ENCODE results near the gene ZNF296.

Gene ZNF296

DNA sequence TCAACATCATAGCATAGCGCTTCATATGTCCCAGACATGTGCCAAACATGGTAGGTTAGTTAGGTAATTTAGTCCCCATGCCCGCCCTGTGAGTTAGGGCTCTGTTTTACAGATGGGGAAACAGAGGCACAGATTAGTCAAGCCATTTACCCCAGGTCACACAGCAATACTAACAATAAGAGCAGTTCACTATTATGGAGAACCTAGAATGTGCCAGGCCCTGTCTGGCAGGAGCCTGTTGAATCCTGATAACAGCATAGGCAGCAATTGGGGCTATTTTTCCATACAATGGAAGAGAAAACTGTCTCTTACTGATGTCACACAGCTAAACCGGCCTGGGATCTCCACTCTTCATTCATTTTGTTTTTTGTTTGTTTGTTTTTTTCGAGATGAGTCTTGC lies 10.2 kb upstream of the ZNF296 start:
- TF ChIP-seq, protein P1, sequence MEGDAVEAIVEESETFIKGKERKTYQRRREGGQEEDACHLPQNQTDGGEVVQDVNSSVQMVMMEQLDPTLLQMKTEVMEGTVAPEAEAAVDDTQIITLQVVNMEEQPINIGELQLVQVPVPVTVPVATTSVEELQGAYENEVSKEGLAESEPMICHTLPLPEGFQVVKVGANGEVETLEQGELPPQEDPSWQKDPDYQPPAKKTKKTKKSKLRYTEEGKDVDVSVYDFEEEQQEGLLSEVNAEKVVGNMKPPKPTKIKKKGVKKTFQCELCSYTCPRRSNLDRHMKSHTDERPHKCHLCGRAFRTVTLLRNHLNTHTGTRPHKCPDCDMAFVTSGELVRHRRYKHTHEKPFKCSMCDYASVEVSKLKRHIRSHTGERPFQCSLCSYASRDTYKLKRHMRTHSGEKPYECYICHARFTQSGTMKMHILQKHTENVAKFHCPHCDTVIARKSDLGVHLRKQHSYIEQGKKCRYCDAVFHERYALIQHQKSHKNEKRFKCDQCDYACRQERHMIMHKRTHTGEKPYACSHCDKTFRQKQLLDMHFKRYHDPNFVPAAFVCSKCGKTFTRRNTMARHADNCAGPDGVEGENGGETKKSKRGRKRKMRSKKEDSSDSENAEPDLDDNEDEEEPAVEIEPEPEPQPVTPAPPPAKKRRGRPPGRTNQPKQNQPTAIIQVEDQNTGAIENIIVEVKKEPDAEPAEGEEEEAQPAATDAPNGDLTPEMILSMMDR (IDR thresholded peaks at IDR 0.05; ENCODE audit: low read depth, low read length, missing control alignments): no peak
- no peak for DNase-seq (ENCODE audit: extremely low read depth, low read depth)
- H3K4me3 ChIP-seq (replicated peaks; ENCODE audit: low read depth, low read length): no peak overlapping the region

DNA sequence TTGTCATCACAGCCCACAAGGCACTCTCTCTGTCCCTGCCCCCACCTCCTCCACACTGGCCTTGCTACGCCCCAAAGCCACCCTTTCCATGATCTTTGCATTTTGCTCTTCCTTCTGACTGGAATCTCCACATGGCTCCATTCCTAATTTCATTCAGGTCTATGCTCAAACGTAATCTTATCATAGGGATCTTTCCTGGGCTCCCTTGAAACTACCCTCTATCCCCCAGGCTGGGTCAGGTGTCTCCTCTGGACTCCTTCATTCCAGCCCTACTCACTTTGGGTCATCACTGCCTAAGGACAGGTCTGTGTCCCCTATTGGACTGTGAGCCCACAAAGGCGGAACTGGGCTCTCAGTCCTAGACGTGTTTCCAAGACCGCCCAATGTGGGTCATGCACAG lies 5.9 kb upstream of the ZNF296 start:
- DNase-seq (ENCODE audit: extremely low read depth, low read depth): no peak
- TF ChIP-seq, protein P1 (IDR thresholded peaks at IDR 0.05; ENCODE audit: low read depth, low read length, missing control alignments): no peak
- no peak overlapping the region for H3K4me3 ChIP-seq (replicated peaks; ENCODE audit: low read depth, low read length)

DNA sequence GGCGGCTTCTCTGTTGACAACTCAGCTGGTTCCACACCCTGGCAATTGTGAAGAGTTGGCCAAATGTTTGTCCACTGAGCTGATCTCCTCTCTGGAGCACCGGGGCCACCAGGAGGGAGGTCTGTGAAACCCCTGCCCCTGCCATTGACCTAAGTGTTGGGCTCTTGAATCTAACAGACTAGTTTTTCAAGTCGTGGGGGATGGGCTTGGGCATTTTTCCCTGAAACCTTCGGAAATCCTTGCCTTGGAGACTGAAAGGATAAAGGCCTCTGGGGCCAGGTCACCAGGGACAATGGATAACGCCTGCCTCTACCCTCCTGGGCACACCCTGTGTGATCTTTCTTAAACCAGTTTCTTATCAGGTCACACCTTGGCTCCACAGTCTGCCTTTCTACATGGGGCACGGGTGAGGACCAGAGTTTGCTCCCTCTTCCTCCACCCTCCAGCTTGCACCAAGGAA lies 3.7 kb upstream of the ZNF296 start:
- no peak for DNase-seq (ENCODE audit: extremely low read depth, low read depth)
- peak overlapping the region; percentile 75 for H3K4me3 ChIP-seq (replicated peaks; ENCODE audit: low read depth, low read length)
- TF ChIP-seq, protein P1 (IDR thresholded peaks at IDR 0.05; ENCODE audit: low read depth, low read length, missing control alignments): no peak

DNA sequence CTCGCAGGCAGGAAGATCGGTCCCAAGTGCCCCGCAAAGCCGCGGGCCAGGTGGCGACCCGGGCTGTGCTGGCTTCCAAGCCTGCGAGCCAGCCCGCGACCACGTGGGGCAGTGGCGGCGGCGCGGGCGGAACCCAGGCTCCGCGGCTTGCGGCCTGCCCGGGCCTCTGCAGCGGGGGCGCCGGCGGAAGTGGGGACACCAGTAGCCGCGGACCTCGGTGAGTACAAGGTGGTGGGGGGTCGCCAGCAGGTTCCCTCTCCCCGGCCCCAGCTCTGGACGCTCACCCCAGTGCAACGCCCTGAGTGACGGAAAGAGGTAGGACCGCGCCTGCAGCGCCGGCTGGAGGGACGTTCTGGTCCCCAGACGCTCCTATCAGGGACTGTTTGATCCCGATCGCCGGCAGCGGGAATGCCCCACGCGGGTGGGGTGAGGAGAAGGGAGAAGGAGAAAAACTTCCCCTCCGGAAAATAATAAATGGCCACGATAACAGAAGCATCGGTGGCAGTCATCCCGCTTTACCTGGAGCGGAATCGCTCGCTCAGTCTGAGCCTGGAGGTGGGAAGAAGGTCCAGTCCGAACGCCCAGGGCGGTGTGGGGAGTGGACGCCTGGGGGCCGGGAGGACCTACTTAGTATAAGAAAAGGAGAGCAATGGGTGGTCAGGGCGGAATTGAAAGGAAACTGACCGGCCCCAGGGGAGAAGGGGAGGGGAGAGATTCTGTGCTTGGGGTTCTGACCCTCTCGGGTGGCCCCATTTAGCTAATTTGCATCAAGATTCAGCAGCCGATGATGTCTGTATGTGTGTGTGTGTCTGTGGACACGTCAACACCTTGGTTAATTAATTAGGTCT lies 3.0 kb upstream of the ZNF296 start, which contains the start of gene GEMIN7:
GEMIN7 (plus strand) TSS at position 198 of the 848 bp plus-strand sequence. CDS start 10,855 bp downstream, outside the sequence.
- H3K4me3 ChIP-seq (replicated peaks; ENCODE audit: low read depth, low read length): peak within 1 kb of the TSS; percentile 75
- TF ChIP-seq, protein P1 (IDR thresholded peaks at IDR 0.05; ENCODE audit: low read depth, low read length, missing control alignments): no peak
- DNase-seq (ENCODE audit: extremely low read depth, low read depth): no peak

DNA sequence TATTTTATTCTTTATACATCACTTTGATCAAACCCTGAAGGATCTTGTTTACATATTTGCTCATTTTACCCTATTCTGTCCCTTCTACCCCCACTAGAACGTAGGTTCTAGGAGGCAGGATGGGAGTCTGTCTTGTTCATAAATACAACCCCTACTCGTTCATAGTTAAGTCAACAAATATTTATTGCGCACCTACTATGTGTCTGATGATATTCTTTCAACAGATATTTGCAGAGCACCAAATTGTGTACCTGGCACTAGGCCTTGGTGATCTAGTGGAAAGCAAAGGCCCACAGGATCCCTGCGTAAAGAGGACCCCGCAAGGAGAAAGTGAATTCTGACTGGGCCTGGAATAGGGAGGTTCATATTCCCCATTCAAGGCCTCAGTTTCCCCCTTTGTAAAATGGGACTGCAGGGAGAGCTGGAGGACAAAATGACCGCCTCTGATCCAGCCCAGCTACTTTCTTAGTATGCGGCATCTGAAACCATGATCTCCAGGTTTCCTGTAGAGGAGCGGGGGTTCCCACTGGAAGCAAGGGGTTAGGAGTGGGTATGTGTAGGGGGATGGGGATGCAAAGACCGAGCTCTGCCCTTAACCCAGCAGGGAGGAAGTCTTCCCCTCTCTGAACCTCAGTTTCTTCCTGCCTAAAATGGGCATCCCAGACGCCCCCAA lies 2.2 kb upstream of the ZNF296 start:
- H3K4me3 ChIP-seq (replicated peaks; ENCODE audit: low read depth, low read length): peak overlapping the region; percentile 75
- no peak for DNase-seq (ENCODE audit: extremely low read depth, low read depth)
- TF ChIP-seq, protein P1 (IDR thresholded peaks at IDR 0.05; ENCODE audit: low read depth, low read length, missing control alignments): no peak

DNA sequence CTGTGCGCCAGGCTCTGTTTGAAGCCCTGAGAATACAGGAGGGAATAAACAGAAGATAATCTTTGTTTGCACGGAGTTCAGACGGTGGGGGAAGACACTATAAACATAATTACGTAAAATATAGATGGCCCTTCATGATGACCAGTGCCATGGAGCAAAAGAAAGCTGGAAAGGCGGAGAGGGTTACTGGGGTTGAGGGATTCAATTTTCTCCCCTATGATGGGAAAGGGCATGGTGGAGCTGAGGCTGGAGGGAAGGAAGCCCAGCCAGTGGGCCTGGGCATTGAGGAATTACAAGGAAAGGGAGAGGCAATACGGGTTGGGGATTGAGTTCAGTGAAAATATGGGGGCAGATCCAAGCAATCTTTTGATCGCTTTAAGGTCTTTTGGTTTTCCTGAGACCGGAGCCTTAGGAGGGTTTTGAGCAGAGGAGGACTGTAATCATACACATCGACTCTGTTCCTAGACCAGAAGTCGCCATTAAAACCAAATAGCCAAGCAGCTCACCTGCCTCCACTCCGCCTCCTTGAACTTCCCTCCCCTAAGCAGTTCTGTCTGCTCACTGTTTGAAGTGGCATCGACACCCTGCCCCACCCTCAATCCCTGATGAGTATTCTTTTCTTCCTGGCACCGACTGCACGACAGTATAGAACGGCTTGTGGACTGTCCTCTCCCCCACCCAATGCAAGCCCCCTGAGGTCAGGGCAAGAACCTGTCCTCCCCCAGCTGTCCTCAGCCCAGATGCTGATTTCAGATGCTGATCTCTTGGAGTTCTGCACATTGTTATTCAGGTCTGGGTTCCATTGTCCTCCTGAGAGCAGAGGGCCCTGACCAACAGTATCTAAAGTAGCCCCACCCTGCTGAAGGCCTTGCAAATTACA lies 813 bp upstream of the ZNF296 start:
- TF ChIP-seq, protein P1 (IDR thresholded peaks at IDR 0.05; ENCODE audit: low read depth, low read length, missing control alignments): no peak
- peak overlapping the region; percentile 67 for H3K4me3 ChIP-seq (replicated peaks; ENCODE audit: low read depth, low read length)
- no peak for DNase-seq (ENCODE audit: extremely low read depth, low read depth)
